Testis (tissue), 2 donors: ENCODE measurements around the gene TEKT2.

Experiments
- CTCF ChIP-seq, 3 experiments: fragments of 450-650 bp in 2 of 3; fragments of 200-600 bp in 1 of 3; sonication (generic) in 1 of 3; IDR thresholded peaks; one replicate each; pipeline ENCODE4 v1.5.1; 2016 to 2019; ENCODE audit warnings: antibody characterized with exemption in 3 of 3, mild to moderate bottlenecking in 2 of 3, moderate library complexity in 1 of 3
- POLR2A ChIP-seq: fragments of 450-650 bp; IDR thresholded peaks from one replicate; pipeline ENCODE4 v1.6.1; 2017; ENCODE audit warnings: antibody characterized with exemption, mild to moderate bottlenecking, moderate library complexity

- TF ChIP-seq CTCF (IDR thresholded peaks at IDR 0.05), result no peak
- no peak for TF ChIP-seq POLR2A
These were observed 13.5 kb upstream of the TEKT2 start for GRCh38 chr1:36070349-36070748.
